Measurements from ENCODE around the gene OR1L8. TPM values are rescaled to one million over a fixed set of nuclear protein-coding genes. Genes with fewer than 3 reads are reported as not detected.
"Not testable (repeated sequence)": the region's sequence is repeated elsewhere in the genome, so short reads cannot be mapped to it uniquely, and the experiment has no call there.

Gene OR1L8
- total RNA-seq, 4 donors from 2014 or later, result 0.45 to 1.0 (median 0.94) TPM; not detected in 1

DNA sequence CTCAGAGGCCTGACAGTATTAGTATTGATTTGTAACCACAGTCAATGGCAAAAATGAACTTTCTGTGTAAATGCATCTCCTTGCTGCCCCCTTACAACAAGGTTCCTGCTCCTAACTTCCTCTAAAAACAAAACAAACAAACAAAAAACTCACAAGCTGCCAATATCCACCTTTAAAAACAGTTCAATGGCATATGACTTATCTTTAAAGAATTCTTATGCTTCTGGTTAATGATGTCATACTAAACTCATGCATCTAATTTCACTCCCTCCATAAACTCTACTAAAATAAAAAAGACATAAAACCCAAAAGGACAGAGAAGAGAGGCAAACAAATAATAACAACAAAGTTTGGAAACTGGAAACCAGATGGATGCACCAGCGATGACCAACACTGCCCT, 47.0 kb downstream of the OR1L8 start:
- no peaks in the 10 kb centered on the region for H3K9me3 ChIP-seq
- TF ChIP-seq, protein P1, sequence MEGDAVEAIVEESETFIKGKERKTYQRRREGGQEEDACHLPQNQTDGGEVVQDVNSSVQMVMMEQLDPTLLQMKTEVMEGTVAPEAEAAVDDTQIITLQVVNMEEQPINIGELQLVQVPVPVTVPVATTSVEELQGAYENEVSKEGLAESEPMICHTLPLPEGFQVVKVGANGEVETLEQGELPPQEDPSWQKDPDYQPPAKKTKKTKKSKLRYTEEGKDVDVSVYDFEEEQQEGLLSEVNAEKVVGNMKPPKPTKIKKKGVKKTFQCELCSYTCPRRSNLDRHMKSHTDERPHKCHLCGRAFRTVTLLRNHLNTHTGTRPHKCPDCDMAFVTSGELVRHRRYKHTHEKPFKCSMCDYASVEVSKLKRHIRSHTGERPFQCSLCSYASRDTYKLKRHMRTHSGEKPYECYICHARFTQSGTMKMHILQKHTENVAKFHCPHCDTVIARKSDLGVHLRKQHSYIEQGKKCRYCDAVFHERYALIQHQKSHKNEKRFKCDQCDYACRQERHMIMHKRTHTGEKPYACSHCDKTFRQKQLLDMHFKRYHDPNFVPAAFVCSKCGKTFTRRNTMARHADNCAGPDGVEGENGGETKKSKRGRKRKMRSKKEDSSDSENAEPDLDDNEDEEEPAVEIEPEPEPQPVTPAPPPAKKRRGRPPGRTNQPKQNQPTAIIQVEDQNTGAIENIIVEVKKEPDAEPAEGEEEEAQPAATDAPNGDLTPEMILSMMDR (IDR thresholded peaks at IDR 0.05), result no peak
- TF ChIP-seq POLR2A (IDR thresholded peaks at IDR 0.05), result no peak
- no peaks in the 10 kb centered on the region for H3K36me3 ChIP-seq
- 96 to 100% methylated on average over 1 of the region's 1 CpG for WGBS, 2 donors
- H3K27ac ChIP-seq, result no peak overlapping the region
- H3K4me1 ChIP-seq, result no peaks in the 10 kb centered on the region
- intact Hi-C loops (cut with DNase I), result no loop called here
- no peak overlapping the region for H3K4me3 ChIP-seq (replicated peaks in 1 of 3)
- no peak for DNase-seq
- H3K27me3 ChIP-seq, result no peaks in the 10 kb centered on the region

DNA sequence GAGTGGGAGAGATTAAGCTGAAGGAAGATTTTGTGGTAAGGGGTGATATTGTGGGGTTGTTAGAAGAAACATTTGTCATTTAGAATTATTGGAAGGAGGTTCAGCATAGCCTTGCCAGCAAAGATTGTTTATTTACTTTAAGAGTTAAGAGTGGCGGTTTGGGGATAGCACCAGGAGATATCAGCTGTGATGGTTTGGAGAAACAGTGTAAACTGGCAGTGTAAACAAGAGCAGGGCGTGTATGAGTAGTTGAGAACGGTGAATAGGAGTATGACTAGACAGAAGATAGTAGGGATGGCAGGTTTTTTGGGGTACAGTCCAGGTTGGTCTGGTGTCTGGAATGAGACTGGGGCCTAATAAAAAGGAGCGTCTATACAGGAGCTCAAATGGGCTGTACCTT, 52.0 kb downstream of the OR1L8 start:
- H3K4me3 ChIP-seq (replicated peaks in 1 of 3); H3K27ac ChIP-seq; H3K4me1 ChIP-seq; H3K36me3 ChIP-seq; H3K9me3 ChIP-seq; intact Hi-C loops (cut with DNase I); H3K27me3 ChIP-seq; DNase-seq: not testable (repeated sequence)
- WGBS, 2 donors, result 70 to 75% methylated on average over 4 of the region's 4 CpGs

DNA sequence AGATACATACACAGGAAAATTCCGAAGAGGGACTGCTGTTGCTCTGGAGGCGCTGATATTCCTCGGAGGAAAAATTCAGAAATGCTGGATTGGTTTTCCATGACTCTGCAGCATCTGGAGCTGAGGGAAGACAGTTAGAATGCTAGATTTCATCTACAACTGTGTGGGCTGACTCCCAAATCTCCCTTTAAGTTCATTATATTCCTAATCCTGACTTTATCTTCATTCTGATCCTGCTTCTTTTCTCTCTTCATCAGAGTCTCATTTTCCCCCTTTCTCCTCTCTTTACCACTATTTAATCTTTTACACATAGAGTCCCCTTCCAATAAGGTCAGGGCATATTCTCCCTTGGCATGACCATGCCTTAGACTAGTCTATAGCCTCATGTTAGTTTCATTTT, 56.0 kb downstream of the OR1L8 start, which contains the start of gene OR1N1:
OR1N1 (minus strand) TSS at position 101 of the 400 bp plus-strand sequence; CDS start at position 101, 0 bp downstream.
- no peaks in the 10 kb centered on the region for H3K36me3 ChIP-seq
- no peak within 1 kb of the TSS for H3K27ac ChIP-seq
- DNase-seq, result no peak
- TF ChIP-seq POLR2A (IDR thresholded peaks at IDR 0.05), result no peak
- TF ChIP-seq, protein P1 (IDR thresholded peaks at IDR 0.05), result no peak
- no peak within 1 kb of the TSS for H3K4me3 ChIP-seq (replicated peaks in 1 of 3)
- no peaks in the 10 kb centered on the region for H3K27me3 ChIP-seq
- H3K4me1 ChIP-seq, result no peaks in the 10 kb centered on the region
- intact Hi-C loops (cut with DNase I), result no loop called here
- WGBS, 2 donors, result 90 to 91% methylated on average over 3 of the region's 3 CpGs
- no peaks in the 10 kb centered on the region for H3K9me3 ChIP-seq

DNA sequence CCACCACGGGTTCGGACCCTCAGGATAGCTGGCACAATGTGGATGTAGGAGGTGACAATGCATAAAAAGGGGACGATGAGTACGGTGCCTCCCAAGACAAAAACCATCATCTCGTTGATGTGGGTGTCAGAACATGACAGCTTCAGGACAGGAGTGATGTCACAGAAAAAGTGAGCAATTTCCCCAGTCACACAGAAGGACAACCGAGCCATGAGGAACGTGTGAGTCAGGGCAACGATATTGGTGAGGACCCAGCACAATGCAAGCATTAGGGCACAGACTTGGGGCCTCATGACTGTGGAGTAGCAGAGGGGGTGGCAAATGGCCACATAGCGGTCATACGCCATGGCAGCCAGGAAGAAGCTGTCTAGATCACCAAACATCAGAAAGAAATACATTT, 56.6 kb downstream of the OR1L8 start:
- intact Hi-C loops (cut with DNase I), result no loop called here
- Histone ChIP-seq H3K27ac (no peak overlapping the region), H3K9me3 (no peaks in the 10 kb centered on the region), H3K4me3 (replicated peaks in 1 of 3) (no peak overlapping the region), H3K27me3 (no peaks in the 10 kb centered on the region), H3K4me1 (no peaks in the 10 kb centered on the region), H3K36me3 (no peaks in the 10 kb centered on the region)
- DNase-seq, result no peak
- no peak for TF ChIP-seq POLR2A (IDR thresholded peaks at IDR 0.05)
- TF ChIP-seq, protein P1 (IDR thresholded peaks at IDR 0.05), result no peak
- 83 to 84% methylated on average over 10 of the region's 10 CpGs for WGBS, 2 donors

DNA sequence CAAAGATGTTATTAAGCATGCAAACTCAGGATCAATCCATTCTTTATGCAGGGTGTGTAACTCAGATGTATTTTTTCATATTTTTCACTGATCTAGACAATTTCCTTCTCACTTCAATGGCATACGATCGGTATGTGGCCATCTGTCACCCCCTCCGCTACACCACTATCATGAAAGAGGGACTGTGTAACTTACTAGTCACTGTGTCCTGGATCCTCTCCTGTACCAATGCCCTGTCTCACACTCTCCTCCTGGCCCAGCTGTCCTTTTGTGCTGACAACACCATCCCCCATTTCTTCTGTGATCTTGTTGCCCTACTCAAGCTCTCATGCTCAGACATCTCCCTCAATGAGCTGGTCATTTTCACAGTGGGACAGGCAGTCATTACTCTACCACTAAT, 63.8 kb downstream of the OR1L8 start:
- H3K36me3 ChIP-seq, result no peaks in the 10 kb centered on the region

More for the DNA sequence above, 63.8 kb downstream of the OR1L8 start:
- TF ChIP-seq, protein P1 (IDR thresholded peaks at IDR 0.05), result no peak
- no peak for TF ChIP-seq POLR2A (IDR thresholded peaks at IDR 0.05)
- DNase-seq, result no peak
- H3K27ac ChIP-seq, result no peak overlapping the region
- H3K9me3 ChIP-seq, result no peaks in the 10 kb centered on the region
- no peak overlapping the region for H3K4me3 ChIP-seq (replicated peaks in 1 of 3)
- no peaks in the 10 kb centered on the region for H3K27me3 ChIP-seq
- intact Hi-C loops (cut with DNase I), result no loop called here
- WGBS, 2 donors, result 88 to 91% methylated on average over 3 of the region's 3 CpGs
- H3K4me1 ChIP-seq, result no peaks in the 10 kb centered on the region

Data from thyroid gland (tissue), 4 donors.